ENCODE results near the gene KRT7.
"Not testable (repeated sequence)": the region's sequence is repeated elsewhere in the genome, so short reads cannot be mapped to it uniquely, and the experiment has no call there.

Gene KRT7

DNA sequence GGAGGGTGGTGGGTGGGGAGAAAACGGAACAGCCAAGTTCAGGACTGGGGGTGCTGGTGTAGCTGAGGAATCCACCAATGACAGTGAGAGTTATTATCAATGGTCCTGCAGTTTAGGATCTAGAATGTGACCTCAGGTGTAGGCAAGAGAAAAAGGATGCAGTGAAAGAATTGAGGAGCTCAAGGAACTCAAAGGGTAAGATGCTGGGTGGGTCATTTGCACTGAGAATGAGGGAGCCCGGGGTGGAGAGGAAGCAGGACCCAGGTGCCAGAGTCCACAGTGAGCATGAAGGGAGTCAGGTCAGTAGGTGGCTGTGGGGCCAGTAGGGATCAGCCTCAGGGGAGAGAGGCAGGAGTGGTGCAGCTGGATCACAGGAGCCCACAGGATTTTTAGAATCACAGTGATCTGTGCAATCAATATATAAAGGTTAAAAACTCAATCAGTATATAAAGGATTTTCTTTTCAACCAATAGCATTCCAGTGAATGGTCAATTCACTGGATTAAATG is 3.2 kb upstream of the KRT7 start:
- no peak for DNase-seq (ENCODE audit: low spot score)

- DNase-seq (ENCODE audit: low spot score), result no peak
Observed at GRCh38 chr12:52230364-52231281, 2.4 kb upstream of the KRT7 start.

- no peak for DNase-seq (ENCODE audit: low spot score)
Observed at GRCh38 chr12:52231305-52232202, 1.5 kb upstream of the KRT7 start.

- no peak for DNase-seq (ENCODE audit: low spot score)
Observed at GRCh38 chr12:52232203-52232673, 805 bp upstream of the KRT7 start.

DNA sequence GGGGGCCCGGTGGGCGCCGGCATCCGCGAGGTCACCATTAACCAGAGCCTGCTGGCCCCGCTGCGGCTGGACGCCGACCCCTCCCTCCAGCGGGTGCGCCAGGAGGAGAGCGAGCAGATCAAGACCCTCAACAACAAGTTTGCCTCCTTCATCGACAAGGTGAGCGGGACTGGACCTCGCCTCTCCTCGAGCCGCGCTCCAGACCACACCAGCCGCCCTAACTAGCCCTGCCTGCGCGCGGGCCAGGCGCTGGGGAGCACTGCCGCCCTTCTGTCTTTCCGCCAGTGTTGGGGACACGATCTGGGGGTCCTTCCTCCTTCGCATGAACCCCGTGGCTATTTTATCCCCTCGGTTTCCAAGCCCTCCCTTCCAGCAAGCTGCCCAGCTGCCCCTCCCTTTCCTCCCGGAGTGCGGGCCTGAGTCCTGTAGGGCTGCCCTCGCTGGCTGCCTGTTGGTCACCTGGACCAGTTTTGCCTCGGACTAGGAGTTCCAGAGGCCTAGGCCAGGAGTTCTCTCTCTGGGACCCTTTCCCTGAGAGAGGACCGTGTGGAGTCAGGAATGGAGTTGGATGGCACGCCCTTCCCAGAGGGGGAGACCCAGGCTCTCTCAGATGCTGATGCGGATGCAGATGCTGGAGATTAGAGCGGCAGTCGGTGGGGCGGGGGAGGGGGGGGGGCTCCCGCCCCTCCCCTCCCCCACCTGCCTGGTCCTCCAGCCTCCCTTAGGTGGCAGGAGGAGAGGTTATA is 592 bp downstream of the KRT7 start:
- no peak for DNase-seq (ENCODE audit: low spot score)

DNA sequence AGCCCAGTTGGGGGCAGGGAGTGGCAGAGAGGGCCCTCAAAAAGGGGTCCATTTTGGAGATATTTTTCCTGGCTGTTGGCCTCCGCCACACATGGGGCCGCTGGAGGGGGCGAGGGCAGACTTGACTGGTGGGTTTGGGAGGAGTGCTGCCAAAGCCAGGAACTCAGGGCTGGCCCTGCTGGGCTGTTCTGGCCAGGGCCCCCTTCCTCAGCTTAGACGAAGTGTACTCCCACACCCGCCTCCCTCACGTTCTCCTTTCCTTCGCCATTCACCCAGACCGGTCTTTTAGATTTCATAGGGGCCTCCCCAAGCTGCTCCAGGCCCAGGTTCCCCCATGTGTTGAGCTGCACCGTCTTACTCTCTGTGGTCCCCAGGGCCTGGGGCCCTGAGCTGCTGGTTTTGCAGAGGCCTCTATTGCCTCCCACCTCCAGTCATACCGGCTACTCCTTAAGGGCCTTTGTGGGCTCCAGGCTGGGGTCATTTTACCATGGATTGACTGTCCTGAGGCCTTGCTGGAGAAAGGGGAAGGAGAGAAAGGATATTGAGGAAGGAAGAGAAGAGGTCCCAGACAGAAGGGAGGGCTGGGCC is 1.3 kb downstream of the KRT7 start:
- no peak for DNase-seq (ENCODE audit: low spot score)

DNA sequence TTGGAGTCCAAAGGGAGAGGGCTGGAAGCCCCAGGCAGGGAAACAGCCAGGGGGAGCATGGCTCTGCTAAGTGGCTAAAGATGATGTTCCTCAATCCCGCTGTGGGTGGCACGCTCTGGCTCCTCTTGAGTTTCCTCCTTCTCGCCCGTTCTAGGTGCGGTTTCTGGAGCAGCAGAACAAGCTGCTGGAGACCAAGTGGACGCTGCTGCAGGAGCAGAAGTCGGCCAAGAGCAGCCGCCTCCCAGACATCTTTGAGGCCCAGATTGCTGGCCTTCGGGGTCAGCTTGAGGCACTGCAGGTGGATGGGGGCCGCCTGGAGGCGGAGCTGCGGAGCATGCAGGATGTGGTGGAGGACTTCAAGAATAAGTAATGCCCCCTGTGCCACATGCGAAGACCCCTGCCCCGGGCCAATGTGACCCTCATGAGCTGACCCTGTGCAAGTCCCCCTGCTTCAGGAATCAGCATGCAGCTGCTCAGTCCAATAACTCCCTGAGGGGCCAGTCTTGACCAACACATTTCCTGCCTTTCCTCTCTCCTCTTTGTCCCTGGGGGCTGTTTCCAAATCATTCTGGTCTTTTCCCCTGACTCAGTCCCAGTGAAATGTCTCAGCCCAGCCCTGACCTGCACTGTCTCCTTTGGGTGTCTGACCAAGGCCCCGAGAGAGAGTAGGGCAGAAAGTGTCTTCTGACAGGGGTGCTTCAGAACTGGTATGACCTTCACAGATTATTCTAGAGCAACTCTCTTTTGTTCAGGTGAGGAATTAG is 2.1 kb downstream of the KRT7 start:
- DNase-seq (ENCODE audit: low spot score), result no peak

DNA sequence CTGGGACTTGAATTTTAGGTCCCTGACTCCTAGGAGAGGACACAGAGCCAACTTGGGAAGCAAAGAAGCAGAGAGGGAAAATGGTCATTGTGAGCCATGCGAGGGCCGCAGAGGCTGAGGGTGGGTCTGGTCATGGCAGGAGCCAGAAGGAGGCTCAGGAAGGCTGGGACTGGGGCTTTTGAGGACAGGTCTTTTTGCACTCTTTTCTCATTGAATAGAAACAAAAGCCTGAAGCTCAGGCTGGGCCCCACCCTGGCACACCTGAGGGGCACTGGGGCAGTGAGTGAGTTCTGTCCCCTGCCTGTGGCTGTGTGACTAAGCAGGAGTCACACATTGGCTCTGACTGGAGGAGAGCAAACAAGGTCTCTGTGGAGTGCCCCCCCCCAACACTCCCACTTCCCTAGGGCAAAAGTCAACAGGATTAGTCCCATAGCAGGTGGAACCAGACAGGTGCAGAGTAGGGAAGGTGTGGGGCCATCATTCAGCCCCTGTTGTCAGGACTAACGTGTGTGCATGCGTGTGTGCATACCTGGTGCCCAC is 2.8 kb downstream of the KRT7 start:
- no peak for DNase-seq (ENCODE audit: low spot score)

DNA sequence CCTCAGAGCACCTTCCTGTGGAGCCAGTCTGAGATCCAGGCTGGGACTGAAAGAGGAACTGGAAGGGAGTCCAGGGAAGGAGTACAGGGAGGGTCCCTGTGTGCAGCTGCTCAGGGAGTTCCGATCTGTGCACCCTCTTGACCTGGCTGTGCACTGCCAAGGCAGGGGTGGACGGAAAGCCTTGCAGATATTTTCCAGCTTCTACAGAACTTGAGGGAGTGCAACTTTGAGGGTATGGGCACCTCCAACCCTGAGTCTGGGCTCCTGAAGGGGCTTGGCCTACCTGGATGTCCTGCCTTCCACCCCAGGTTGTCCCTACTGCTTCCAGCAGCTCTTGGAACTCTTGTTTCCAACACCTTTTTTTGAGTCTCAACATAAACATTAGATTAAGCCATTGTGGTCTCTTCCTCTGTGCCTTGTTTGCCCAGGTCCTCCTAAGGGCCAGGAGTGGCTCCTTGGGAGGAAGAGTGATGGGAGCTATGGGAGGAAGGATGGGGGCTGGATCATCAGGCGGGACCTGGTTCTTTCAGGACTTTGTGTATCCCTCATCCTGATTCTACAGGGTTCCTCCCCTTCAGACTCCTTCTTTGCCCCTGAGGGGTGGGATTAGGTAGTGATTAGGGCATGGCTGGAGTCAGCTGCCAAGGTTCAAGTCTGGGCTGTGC is 3.5 kb downstream of the KRT7 start:
- DNase-seq (ENCODE audit: low spot score), result no peak

GRCh38 chr12:52238207-52238840 is 5.3 kb downstream of the KRT7 start:
- no peak for DNase-seq (ENCODE audit: low spot score)

GRCh38 chr12:52238916-52239646 is 6.0 kb downstream of the KRT7 start:
- no peak for DNase-seq (ENCODE audit: low spot score)

- no peak for DNase-seq (ENCODE audit: low spot score)
Observed at GRCh38 chr12:52239767-52240166, 6.7 kb downstream of the KRT7 start.

DNA sequence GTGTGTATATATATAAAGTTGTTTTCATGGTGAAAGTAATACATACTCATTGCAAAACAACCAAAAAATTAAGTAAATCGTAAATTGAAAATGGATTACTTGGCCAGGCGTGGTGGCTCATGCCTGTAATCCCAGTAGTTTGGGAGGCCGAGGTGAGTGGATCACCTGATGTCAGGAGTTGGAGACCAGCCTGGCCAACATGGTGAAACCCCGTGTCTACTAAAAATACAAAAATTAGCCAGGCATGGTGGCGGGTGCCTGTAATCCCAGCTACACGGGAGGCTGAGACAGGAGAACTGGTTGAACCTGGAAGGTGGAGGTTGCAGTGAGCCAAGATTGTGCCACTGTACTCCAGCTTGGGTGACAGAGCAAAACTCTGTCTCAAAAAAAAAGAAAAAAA is 7.2 kb downstream of the KRT7 start:
- DNase-seq (ENCODE audit: low spot score), result not testable (repeated sequence)

GRCh38 chr12:52241205-52241842 is 8.3 kb downstream of the KRT7 start:
- DNase-seq (ENCODE audit: low spot score), result no peak

- DNase-seq (ENCODE audit: low spot score), result no peak
Observed at GRCh38 chr12:52242442-52243258, 9.6 kb downstream of the KRT7 start.

DNA sequence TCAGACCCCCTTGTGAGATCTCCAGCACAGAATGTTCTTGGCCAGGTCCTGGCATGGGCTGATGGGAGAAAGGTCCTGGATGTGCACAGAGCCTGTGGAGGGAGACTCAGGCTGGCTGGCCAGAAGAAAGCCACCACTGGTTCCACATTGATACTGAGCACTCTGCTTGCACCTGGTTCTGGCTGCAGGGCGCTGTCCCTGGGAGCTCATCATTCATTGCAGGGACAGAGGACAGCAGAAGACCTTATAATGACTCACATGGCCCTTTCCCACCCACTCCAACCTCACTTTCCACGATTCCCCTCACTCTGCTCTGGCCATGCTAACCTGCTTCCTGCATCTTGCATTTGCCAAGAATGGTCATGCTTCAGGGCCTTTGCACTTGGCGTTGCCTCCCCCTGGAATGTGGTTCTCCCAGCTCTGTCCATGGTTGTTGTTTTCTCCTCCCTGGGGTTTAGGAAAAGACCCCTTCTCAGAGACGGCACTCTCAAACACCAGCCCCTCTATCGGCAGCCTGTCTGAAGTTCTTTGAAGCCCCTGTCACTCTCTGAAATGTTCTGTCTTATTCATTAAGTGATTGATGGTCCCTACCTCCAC is 10.3 kb downstream of the KRT7 start:
- DNase-seq (ENCODE audit: low spot score), result no peak

All from activated CD4-positive, alpha-beta T cell treated with anti-CD3 and anti-CD28 coated beads, Interleukin-2, Interleukin-4, amounts not matched to agents 100 ng/mL and 50 ng/mL, durations not matched to agents 16 hours and 8 hours (primary cell).